ENCODE data around the gene AHSP.

Gene AHSP

DNA sequence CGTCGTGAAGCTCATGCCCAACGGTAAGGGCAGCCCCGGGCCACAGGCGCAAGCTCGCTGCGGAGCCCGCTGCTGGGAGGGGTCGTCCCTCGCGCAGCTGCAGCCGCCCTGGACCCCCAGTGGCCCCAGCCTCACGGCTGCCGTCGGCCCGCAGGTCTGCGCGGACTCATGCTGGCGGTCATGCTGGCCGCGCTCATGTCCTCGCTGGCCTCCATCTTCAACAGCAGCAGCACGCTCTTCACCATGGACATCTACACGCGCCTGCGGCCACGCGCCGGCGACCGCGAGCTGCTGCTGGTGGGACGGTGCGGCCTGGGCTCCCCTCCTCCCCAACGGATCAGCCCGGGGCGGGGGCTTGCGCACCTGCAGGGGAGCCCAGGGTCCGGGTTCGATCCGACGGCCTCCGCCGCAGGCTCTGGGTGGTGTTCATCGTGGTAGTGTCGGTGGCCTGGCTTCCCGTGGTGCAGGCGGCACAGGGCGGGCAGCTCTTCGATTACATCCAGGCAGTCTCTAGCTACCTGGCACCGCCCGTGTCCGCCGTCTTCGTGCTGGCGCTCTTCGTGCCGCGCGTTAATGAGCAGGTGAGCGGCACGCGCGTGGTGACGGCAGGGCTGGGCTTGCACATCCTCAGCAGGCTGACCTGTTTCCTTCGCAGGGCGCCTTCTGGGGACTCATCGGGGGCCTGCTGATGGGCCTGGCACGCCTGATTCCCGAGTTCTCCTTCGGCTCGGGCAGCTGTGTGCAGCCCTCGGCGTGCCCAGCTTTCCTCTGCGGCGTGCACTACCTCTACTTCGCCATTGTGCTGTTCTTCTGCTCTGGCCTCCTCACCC lies 39.0 kb upstream of the AHSP start:
- no peaks in the 10 kb centered on the region for H3K79me1 ChIP-seq (replicated peaks; ENCODE audit: low read length, poor library complexity, severe bottlenecking)
- H3K14ac ChIP-seq (ENCODE audit: low read length in 2 of 2) = peak overlapping the region in 1 of 2 experiments; percentile 82
- peak overlapping the region; percentile 41 to 71 for H3K18ac ChIP-seq (ENCODE audit: low read depth in 1 of 2, low read length in 2 of 2)
- peak overlapping the region in 1 of 2 experiments; percentile 86 for H3K23ac ChIP-seq (ENCODE audit: low read length in 2 of 2)
- peak overlapping the region; percentile 41 for H4K91ac ChIP-seq (ENCODE audit: low read length)
- peak overlapping the region in 1 of 2 experiments; percentile 21 for H2BK12ac ChIP-seq (ENCODE audit: low read length in 2 of 2)
- WGBS = 48% methylated on average over 77 of the region's 77 CpGs
- H3K27ac ChIP-seq (ENCODE audit: low read length, poor library complexity, severe bottlenecking) = no peak overlapping the region
- H3K36me3 ChIP-seq (ENCODE audit: control insufficient read depth in 1 of 2, insufficient read depth in 2 of 2, low read depth in 1 of 2, low read length in 2 of 2) = peaks cover 22 to 48% of the 10 kb centered on the region in 2 experiments
- H2BK15ac ChIP-seq (ENCODE audit: low read depth, poor library complexity, severe bottlenecking) = no peak overlapping the region
- peaks cover 0 to 49% of the 10 kb centered on the region in 2 experiments for H3K27me3 ChIP-seq (ENCODE audit: control insufficient read depth in 1 of 2, insufficient read depth in 1 of 2, low read length in 2 of 2)
- peak overlapping the region; percentile 33 to 73 for H3K4me3 ChIP-seq (ENCODE audit: insufficient read depth in 1 of 2, low read depth in 1 of 2, low read length in 2 of 2)
- H3K9me3 ChIP-seq (ENCODE audit: control insufficient read depth, low read length) = no peaks in the 10 kb centered on the region
- peak overlapping the region; percentile 53 for H3K9ac ChIP-seq (ENCODE audit: low read length)
- peaks cover 37% of the 10 kb centered on the region for H3K4me1 ChIP-seq (ENCODE audit: control insufficient read depth, insufficient read depth, low read depth, low read length)
- no peak for DNase-seq
- no peak overlapping the region for H2AK5ac ChIP-seq (ENCODE audit: low read length, severe bottlenecking)
- no peak overlapping the region for H2AFZ ChIP-seq (ENCODE audit: low read depth, low read length)
- peak overlapping the region; percentile 29 for H4K8ac ChIP-seq (ENCODE audit: low read length)
- peak overlapping the region; percentile 95 for H3K4me2 ChIP-seq (ENCODE audit: low read length, poor library complexity, severe bottlenecking)
- peak overlapping the region in 1 of 2 experiments; percentile 17 for H3K4ac ChIP-seq (ENCODE audit: low read depth in 1 of 2, low read length in 2 of 2)
- H2BK120ac ChIP-seq (ENCODE audit: low read depth, low read length) = no peak overlapping the region
- H2BK5ac ChIP-seq (ENCODE audit: low read depth, low read length, poor library complexity, severe bottlenecking) = no peak overlapping the region

DNA sequence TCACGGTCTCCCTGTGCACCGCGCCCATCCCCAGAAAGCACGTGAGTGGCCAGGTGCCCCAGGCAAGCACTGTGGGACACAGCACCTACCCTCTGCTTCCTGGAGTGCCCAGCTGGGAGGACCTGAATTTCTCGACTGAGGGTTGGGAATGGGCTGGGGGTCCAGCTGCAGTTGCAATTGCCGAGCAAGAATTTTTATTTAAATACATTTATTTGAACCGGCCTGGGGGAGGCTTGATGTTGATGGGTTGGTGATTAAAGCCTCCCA lies 38.5 kb upstream of the AHSP start:
- WGBS = 90% methylated on average over 7 of the region's 7 CpGs
- H3K79me1 ChIP-seq (replicated peaks; ENCODE audit: low read length, poor library complexity, severe bottlenecking) = no peaks in the 10 kb centered on the region

DNA sequence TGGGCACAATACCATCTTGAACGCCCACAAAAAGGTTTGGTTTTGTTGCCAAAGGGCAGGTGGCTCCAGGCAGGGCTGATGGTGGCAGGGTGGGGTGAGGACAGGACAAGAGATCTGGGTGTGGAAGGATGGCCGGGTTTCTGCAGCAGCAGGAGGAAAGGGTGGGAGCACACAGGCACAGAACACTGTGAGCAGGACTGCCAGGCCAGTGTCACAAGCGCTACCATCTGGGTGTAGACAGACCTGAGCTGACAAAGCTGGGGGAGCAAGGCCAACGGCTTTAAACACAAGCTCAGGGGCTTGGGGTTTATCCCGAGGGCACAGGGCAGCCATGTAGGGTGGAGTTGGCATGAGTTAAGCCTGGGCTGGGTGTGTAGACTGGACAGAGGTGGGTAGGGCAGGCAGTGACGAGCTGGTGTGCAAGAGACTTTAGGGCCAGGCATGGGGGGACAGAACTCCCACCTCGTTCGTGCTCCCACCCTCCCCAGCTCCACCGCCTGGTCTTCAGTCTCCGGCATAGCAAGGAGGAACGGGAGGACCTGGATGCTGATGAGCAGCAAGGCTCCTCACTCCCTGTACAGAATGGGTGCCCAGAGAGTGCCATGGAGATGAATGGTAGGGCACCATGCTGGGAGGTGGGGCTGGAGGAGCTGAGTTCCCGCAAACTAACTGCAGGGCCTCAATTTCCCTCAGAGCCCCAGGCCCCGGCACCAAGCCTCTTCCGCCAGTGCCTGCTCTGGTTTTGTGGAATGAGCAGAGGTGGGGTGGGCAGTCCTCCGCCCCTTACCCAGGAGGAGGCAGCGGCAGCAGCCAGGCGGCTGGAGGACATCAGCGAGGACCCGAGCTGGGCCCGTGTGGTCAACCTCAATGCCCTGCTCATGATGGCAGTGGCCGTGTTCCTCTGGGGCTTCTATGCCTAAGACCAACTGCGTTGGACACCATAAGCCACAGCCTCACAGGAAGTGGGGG lies 37.8 kb upstream of the AHSP start:
- WGBS = 96% methylated on average over 22 of the region's 22 CpGs
- H3K4me3 ChIP-seq (ENCODE audit: insufficient read depth in 1 of 2, low read depth in 1 of 2, low read length in 2 of 2) = no peak overlapping the region

More for the DNA sequence above, 38.5 kb upstream of the AHSP start:
- no peak overlapping the region for H2BK5ac ChIP-seq (ENCODE audit: low read depth, low read length, poor library complexity, severe bottlenecking)
- no peak overlapping the region for H3K27ac ChIP-seq (ENCODE audit: low read length, poor library complexity, severe bottlenecking)
- H3K27me3 ChIP-seq (ENCODE audit: control insufficient read depth in 1 of 2, insufficient read depth in 1 of 2, low read length in 2 of 2) = peaks cover 0 to 49% of the 10 kb centered on the region in 2 experiments
- H4K91ac ChIP-seq (ENCODE audit: low read length) = no peak overlapping the region
- no peak for DNase-seq
- H2BK120ac ChIP-seq (ENCODE audit: low read depth, low read length) = no peak overlapping the region
- no peaks in the 10 kb centered on the region for H3K9me3 ChIP-seq (ENCODE audit: control insufficient read depth, low read length)
- H3K23ac ChIP-seq (ENCODE audit: low read length in 2 of 2) = no peak overlapping the region
- no peak overlapping the region for H4K8ac ChIP-seq (ENCODE audit: low read length)
- no peak overlapping the region for H2AK5ac ChIP-seq (ENCODE audit: low read length, severe bottlenecking)
- no peak overlapping the region for H3K4ac ChIP-seq (ENCODE audit: low read depth in 1 of 2, low read length in 2 of 2)
- H2BK12ac ChIP-seq (ENCODE audit: low read length in 2 of 2) = no peak overlapping the region
- H3K36me3 ChIP-seq (ENCODE audit: control insufficient read depth in 1 of 2, insufficient read depth in 2 of 2, low read depth in 1 of 2, low read length in 2 of 2) = peaks cover 23 to 51% of the 10 kb centered on the region in 2 experiments
- H3K4me2 ChIP-seq (ENCODE audit: low read length, poor library complexity, severe bottlenecking) = no peak overlapping the region
- H2AFZ ChIP-seq (ENCODE audit: low read depth, low read length) = no peak overlapping the region
- H3K4me1 ChIP-seq (ENCODE audit: control insufficient read depth, insufficient read depth, low read depth, low read length) = peaks cover 32% of the 10 kb centered on the region
- H3K4me3 ChIP-seq (ENCODE audit: insufficient read depth in 1 of 2, low read depth in 1 of 2, low read length in 2 of 2) = no peak overlapping the region
- H2BK15ac ChIP-seq (ENCODE audit: low read depth, poor library complexity, severe bottlenecking) = no peak overlapping the region
- H3K9ac ChIP-seq (ENCODE audit: low read length) = no peak overlapping the region
- H3K18ac ChIP-seq (ENCODE audit: low read depth in 1 of 2, low read length in 2 of 2) = no peak overlapping the region
- H3K14ac ChIP-seq (ENCODE audit: low read length in 2 of 2) = no peak overlapping the region

More for the DNA sequence above, 37.8 kb upstream of the AHSP start:
- H3K14ac ChIP-seq (ENCODE audit: low read length in 2 of 2) = no peak overlapping the region
- H4K91ac ChIP-seq (ENCODE audit: low read length) = no peak overlapping the region
- no peak overlapping the region for H3K23ac ChIP-seq (ENCODE audit: low read length in 2 of 2)
- peaks cover 0 to 42% of the 10 kb centered on the region in 2 experiments for H3K27me3 ChIP-seq (ENCODE audit: control insufficient read depth in 1 of 2, insufficient read depth in 1 of 2, low read length in 2 of 2)
- H2BK15ac ChIP-seq (ENCODE audit: low read depth, poor library complexity, severe bottlenecking) = no peak overlapping the region
- H3K4ac ChIP-seq (ENCODE audit: low read depth in 1 of 2, low read length in 2 of 2) = no peak overlapping the region
- no peaks in the 10 kb centered on the region for H3K79me1 ChIP-seq (replicated peaks; ENCODE audit: low read length, poor library complexity, severe bottlenecking)
- H2AK5ac ChIP-seq (ENCODE audit: low read length, severe bottlenecking) = no peak overlapping the region
- no peak overlapping the region for H2BK120ac ChIP-seq (ENCODE audit: low read depth, low read length)
- no peak overlapping the region for H3K18ac ChIP-seq (ENCODE audit: low read depth in 1 of 2, low read length in 2 of 2)
- H2BK5ac ChIP-seq (ENCODE audit: low read depth, low read length, poor library complexity, severe bottlenecking) = no peak overlapping the region
- H3K9ac ChIP-seq (ENCODE audit: low read length) = no peak overlapping the region
- H3K9me3 ChIP-seq (ENCODE audit: control insufficient read depth, low read length) = no peaks in the 10 kb centered on the region
- H4K8ac ChIP-seq (ENCODE audit: low read length) = no peak overlapping the region
- H3K4me2 ChIP-seq (ENCODE audit: low read length, poor library complexity, severe bottlenecking) = no peak overlapping the region
- no peak overlapping the region for H3K27ac ChIP-seq (ENCODE audit: low read length, poor library complexity, severe bottlenecking)
- H3K4me1 ChIP-seq (ENCODE audit: control insufficient read depth, insufficient read depth, low read depth, low read length) = peaks cover 27% of the 10 kb centered on the region
- no peak overlapping the region for H2BK12ac ChIP-seq (ENCODE audit: low read length in 2 of 2)
- no peak overlapping the region for H2AFZ ChIP-seq (ENCODE audit: low read depth, low read length)
- peaks cover 26 to 51% of the 10 kb centered on the region in 2 experiments for H3K36me3 ChIP-seq (ENCODE audit: control insufficient read depth in 1 of 2, insufficient read depth in 2 of 2, low read depth in 1 of 2, low read length in 2 of 2)
- DNase-seq = no peak

All from mesenchymal stem cell (in vitro differentiated cells and primary cell).